NK-92 (cell line): Measurements from ENCODE around the gene TBC1D32.
A peak's percentile ranks its signal among the peaks of the same experiment; 100 is the strongest.
"Not testable (repeated sequence)": the region's sequence is repeated elsewhere in the genome, so short reads cannot be mapped to it uniquely, and the experiment has no call there.

Experiments
- DNase-seq: peaks from one replicate; lab custom pipeline; 2025; ENCODE audit not compliant: unreplicated experiment; lab: John Stamatoyannopoulos, UW

The TBC1D32 gene, protein sequence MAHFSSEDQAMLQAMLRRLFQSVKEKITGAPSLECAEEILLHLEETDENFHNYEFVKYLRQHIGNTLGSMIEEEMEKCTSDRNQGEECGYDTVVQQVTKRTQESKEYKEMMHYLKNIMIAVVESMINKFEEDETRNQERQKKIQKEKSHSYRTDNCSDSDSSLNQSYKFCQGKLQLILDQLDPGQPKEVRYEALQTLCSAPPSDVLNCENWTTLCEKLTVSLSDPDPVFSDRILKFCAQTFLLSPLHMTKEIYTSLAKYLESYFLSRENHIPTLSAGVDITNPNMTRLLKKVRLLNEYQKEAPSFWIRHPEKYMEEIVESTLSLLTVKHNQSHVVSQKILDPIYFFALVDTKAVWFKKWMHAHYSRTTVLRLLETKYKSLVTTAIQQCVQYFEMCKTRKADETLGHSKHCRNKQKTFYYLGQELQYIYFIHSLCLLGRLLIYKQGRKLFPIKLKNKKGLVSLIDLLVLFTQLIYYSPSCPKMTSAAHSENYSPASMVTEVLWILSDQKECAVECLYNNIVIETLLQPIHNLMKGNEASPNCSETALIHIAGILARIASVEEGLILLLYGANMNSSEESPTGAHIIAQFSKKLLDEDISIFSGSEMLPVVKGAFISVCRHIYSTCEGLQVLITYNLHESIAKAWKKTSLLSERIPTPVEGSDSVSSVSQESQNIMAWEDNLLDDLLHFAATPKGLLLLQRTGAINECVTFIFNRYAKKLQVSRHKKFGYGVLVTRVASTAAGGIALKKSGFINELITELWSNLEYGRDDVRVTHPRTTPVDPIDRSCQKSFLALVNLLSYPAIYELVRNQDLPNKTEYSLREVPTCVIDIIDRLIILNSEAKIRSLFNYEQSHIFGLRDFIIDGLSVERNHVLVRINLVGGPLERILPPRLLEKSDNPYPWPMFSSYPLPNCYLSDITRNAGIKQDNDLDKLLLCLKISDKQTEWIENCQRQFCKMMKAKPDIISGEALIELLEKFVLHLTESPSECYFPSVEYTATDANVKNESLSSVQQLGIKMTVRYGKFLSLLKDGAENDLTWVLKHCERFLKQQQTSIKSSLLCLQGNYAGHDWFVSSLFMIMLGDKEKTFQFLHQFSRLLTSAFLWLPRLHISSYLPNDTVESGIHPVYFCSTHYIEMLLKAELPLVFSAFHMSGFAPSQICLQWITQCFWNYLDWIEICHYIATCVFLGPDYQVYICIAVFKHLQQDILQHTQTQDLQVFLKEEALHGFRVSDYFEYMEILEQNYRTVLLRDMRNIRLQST

DNA sequence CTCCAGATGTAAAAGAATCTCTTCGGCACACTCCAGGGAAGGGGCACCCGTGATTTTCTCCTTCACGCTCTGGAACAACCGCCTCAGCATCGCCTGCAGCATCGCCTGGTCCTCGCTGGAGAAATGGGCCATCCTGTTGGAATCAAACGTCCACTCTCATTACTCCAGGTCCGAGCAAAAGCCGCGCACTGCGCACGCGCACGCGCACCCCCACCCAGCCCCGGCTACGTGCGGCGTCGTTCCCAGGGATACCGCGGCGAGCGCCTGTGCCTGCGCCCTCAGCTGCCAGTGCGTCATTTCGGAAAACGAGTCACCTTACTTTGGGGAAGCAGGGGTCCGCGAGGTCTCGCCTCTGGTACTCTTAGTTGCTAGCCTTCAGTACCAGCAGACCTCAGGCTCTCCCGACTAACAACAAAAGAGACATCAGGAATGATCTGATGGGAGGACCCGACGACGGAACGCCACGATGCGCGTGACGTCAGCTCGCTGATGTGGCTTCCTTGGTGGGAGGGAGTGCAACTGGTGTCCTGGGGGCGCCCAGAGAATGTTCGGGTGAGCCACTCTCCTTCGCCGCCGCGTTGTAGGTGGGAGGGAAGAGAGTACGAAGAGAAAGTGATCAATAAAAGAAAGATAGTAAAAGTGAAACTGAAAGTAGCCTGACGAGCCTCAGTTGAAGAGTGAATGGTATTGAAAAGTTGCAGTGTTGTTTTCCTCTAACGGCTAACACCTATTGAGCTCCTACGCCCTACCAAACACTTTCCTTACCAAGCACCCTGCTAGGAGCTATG lies at the start of gene TBC1D32:
TSS of gene TBC1D32 (minus strand) at position 182 of the 788 bp plus-strand sequence. CDS start at position 132, 50 bp downstream.
- DNase-seq: peak; percentile 53

DNA sequence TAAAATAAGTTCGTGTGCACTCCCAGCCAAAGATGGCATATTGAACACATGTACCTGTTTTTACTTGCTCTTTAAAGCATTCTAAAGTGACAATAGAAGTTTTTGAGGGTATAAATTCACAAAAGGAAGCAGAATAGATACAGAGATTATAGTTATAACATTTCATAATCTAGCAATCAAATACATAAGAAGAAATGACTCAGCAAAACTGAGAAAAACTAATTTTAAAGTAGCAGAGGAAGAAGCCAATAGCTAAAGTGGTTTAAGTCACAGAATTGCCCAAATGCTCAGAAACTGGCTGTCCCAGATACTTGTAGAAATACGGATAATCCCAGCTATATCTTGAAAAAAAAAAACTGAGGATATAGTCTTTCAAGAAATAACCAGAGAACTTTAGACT lies 49.2 kb upstream of the TBC1D32 start:
- DNase-seq: no peak

DNA sequence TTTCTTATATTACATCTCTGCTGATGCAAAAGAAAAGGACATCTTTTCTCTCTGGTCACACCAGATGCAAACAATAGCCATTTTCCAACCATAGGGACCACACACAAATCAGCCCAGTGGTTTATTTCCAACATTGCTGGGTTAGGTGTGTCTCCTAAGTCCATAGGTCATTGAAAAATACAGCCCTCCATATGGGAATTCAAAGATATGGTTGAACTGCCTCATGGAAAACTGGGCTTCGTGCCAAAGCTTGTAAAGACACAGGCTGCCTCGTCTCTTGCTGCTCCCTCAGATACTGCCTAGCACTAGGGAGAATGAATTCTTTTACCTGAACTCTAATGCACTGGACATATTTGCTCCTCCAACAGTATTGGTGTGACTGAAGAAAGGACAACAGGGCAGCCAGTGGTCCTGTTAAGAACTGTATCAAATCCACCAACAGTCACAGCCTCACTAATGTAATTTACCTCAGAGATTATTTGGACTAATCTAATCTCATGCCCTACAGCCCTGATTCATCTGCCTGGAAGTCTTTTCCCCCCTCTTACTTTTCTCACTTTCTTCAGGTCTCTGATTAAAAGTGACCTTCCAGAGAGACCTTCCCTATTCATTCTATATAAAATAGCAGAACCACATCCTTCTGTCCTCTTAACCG lies 48.3 kb upstream of the TBC1D32 start:
- DNase-seq: no peak

DNA sequence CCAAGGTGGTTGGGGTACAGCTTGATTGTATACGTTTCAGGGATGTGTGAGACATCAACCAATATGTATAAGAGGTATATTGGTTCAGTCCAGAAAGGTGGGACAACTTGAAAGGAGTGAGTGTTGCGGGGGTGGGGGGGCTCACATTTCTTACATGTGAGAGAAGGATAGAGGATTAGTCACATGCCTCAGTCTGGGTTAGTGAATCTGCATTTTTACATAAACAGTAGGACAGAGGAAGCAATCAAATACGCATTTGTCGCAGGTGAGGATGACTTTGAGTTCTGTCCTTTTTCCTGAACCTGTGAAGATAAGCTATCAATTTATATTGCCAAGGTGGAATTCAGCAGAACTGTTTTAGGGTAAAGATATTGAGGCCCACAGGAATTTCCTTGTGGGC lies 42.1 kb upstream of the TBC1D32 start:
- no peak for DNase-seq

DNA sequence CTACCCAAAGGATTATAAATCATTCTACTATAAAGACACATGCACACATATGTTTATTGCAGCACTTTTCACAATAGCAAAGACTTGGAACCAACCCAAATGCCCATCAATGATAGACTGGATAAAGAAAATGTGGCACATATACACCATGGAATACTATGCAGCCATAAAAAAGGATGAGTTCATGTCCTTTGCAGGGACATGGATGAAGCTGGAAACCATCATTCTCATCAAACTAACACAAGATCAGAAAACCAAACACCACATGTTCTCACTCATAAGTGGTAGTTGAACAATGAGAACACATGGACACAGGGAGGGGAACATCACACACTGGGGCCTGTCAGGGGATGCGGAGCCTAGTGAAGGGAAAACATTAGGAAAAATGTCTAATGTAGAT lies 39.9 kb upstream of the TBC1D32 start:
- DNase-seq: not testable (repeated sequence)

DNA sequence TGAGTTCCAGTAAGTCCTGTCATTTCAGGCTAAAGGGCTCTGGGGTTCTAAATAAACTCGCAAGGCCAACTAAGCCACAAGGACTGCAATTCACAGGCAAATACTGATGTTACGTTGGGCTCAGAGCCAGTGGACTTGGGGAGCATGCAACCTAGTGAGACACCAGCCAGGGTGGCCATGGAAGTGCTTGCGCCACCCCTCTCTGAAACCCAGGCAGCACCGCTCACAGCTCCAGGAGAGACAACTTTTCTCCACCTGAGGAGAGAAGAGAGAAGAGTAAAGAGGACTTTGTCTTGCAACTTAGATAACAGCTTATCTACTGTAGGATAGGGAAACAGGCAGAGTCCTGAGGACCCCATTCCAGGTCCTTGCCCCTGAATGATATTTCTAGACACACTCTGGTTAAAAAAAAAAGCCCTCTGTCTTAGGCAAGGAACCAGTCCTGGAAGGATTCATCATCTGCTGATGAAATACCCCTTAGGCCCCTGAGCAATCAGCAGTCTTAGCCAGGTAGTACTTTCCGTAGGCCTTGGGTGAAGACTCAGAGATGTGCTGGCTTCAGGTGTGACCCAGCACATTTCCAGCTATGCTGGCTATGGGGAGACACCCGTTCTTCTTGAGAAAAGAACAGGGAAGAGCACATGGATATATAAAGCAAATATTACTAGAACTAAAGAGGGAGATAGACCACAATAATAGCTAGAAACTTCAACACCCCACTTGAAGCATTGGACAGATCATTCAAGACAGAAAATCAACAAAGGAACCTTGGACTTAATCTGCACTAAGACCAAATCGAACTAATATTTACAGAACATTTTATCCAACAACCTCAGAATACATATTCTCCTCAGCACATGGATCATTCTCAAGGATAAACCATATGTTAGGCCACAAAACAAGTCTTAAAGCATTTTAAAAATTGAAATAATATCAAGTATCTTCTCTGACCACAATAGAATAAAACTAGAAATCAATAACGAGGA lies 31.5 kb upstream of the TBC1D32 start:
- DNase-seq: no peak

DNA sequence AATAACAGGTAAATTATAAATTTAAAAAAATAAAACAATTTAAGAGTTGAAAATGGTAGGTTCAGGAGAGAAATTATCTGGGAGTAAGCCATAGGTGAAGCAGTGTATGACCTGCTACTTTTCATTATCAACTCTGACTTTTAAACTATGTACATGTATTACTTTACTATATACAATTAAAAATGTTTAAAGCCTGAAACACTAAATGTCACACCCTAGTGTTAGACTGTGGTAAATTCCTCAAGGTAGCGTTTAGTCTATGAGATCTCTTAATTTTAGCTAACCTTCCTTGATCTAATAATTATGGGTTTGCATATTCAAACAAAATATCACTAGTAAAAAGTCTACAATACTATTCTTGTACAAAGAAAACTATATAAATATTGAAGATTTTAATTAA lies 22.3 kb upstream of the TBC1D32 start:
- no peak for DNase-seq

DNA sequence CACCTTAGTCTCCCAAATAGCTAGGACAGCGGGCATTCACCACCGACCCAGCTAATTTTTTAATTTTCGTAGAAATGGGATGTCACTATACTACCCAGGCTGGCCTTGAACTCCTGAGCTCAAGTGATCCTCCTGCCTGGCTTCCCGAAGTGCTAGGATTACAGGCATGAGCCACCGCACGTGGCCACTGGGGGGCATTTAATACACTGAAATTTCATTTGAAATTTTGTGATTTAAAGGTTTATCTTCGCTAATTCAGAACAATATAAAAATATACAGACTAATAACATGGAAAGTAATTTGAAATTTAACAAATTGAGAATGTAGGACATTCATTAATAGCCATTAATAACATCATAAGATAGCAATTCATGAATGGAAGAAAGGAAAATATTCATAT lies 20.5 kb upstream of the TBC1D32 start:
- DNase-seq: no peak

DNA sequence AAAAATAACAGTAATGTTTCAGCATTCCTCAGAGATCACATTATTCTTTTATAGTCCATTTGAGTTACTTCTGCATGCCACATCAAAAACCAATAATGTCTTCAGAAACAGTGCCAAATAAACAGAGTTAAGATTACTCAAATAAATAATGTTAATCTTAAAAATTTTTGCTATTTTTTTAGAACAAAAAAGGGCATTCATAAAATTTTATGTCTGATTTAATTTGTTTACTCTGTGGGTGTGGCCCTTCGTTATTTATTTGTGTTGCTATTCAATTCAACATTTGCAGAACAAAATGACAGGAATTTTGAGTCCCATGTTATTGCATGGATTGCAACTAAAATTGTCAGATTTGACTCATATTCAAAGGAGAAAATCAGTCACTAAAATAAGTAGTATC lies 18.7 kb upstream of the TBC1D32 start:
- no peak for DNase-seq

DNA sequence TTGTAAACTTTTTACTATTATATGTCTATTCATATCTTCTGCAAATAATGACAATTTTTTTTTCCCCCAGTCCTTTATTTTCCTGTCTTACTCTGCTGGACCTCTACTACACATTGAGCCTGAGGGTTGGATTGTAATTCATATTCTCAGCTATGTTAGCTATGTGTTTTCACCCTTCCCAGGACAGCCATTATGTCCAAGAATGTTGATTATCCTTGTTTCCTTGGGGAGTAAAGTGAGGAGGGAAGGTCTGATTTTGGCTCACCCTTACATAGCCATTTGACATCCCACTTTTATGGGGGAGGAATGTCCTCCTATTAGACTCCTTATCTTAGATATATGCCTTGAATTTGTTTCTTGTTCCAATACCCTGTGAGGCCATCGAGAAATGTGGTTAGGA lies 17.6 kb upstream of the TBC1D32 start:
- no peak for DNase-seq

DNA sequence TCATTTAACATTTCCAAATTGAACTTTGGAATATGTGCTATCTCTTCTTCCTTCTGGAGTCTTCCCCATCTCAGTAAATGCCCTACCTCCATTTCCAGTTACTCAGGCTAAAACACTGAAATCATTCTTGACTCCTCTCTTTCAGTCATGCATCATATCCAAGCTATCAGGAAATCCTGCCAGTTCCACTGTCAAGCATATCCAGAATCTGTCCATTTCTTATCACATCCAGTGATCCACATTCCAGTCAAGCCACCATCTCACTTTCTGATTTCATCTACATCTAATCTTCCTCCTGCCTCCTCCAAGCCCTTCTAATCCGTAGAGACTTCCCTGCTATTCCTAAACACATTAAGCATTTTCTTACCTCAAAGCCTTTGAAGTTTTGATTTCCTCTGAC lies 15.3 kb upstream of the TBC1D32 start:
- no peak for DNase-seq

DNA sequence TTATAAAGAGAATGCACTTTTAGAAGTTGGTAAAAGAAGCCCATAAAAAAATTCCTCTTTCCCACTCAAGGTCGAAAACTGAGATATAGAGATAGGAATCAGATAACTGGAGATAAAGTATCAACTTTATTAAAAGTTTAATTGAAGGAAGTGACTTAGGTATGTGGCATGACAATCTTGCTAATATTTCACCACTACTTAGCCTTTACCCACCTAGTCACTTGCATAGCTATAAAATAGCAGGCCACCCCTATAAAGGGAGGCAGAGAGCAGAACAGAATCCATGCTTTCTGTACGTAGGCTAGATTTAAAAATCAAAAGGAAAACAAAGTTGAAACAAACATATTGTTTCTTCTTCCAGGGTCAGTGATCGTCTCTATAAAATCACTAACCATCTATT lies 13.2 kb upstream of the TBC1D32 start:
- no peak for DNase-seq

DNA sequence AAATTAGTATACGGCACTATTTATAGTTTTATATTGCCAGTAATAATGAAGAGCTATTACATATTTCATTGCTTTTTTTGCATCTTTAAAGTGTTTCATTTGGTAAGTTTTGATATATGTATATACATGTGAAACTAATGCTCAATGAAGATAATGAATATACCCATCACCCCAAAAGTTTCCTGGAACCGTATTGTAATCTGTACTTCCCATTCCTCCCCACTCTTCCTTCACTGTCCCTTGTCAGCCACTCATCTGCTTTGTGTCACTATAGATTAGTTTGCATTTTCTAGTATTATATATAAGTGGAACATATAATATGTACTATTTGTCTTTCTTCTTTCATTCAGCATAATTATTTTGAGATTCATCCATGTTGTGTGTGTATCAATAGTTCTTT lies 10.3 kb upstream of the TBC1D32 start:
- no peak for DNase-seq

DNA sequence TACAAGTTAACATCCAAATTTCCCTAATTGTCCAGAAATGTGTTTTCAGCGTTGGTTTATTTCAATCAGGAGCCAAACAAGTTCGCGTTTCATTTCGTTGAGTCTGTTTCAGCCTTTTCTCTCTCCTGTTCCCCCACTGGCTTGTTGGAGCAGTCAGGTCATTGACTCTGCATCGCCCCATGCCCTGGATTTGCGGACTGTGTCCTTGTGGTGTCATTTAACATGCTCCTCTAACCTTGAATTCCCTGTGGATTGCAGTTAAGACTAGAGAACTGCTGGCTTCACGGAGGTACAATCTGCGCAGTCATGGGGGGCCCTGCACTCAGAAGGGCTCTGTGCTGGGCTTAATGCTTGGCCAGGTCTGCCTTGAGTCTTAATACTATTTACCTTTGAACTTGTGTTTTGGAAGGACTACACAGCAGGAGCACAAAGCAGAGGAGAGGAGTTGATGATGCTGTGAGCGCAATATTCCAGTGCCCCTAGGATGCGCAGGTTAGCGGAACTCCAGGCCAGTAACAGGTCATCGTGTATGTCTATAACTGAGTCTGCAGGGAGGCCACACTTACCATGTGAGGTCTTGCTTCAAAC lies 5.5 kb upstream of the TBC1D32 start:
- no peak for DNase-seq

DNA sequence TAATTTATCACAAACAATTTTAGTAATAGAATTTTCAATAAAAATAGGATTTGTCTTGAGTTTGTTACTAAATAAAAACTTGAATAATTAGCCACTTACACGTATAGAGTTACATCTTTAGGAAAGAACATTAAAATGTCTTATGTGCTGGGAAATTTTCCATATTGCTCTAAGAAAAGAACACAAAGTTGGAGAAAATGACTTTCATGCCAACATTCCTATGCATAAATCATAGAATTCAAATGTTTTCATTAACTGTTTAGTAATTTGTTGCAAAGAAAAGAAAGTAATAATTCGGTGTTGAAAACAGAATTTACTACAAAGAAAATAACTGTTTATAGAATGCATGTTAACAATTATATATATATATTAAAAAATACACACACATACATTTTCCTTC lies 4.7 kb upstream of the TBC1D32 start:
- no peak for DNase-seq

DNA sequence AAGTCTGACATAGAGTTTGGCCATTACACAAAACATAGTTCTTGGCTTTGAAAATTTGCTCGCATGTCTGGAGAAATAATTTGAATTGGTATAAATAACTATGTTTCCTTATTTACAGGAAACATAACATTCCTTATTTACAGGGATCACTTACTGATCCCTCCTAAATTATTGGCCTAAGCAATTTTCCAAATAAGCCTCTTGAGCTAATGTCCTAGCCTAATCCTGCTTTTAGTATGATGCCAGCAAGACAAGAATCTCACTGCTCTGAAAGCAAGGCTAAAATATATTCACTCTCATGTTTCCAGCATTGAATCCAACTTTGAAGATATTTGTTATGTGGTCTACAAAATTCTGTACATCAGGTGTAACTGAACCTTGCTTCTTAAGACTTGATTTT lies 4.1 kb upstream of the TBC1D32 start:
- no peak for DNase-seq

DNA sequence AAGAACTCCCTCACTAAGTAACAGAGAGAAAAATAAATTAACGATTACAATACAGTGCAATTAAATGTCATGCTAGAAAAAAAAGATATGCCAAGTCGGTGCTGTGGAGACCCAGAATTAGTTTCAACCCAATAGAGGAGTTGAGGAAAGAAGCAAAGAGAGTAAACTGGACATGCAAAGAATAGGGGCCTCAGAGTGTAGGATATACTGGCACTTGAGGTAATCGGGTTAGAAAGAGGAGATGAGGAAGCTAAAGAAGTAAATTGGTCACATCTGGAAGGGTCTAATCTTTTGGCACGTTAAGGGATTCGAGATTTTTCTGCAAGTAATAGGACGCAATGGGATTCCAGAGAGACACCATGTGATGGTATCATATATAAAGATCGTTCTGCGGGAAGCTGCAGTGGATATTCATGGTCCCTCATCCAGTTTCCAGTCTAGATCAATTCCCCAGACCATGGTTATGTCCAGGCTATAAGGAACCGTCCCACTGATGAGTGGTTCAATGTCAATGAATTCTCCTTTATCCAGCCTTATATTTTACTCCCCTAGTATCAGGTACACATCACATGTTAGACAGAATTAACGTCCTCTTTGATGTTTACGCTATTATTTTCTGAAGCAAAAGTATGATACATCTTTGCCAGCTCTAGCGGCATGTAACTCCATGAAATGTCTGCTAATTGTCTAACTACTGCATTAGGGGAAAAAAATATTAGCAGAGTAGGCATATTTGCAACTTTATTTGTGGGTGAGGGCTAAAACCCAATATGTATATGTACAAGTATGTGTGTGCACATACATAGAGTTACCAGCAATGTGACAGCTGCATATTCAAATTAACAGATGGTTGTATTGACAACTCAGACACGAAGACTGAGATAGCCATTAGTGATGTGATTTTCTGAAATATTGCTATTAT lies 1.1 kb upstream of the TBC1D32 start:
- no peak for DNase-seq
